ENCODE results near the gene BMERB1. TPM values are rescaled to one million over a fixed set of nuclear protein-coding genes. Genes with fewer than 3 reads are reported as not detected.
"Not testable (repeated sequence)": the region's sequence is repeated elsewhere in the genome, so short reads cannot be mapped to it uniquely, and the experiment has no call there.

BMERB1 gene
- total RNA-seq, 1 donor from 2014 or later: 44.9 TPM

- DNase-seq (ENCODE audit: low spot score): no peak
Observed at GRCh38 chr16:15559176-15559575, 124.8 kb downstream of the BMERB1 start.

DNA sequence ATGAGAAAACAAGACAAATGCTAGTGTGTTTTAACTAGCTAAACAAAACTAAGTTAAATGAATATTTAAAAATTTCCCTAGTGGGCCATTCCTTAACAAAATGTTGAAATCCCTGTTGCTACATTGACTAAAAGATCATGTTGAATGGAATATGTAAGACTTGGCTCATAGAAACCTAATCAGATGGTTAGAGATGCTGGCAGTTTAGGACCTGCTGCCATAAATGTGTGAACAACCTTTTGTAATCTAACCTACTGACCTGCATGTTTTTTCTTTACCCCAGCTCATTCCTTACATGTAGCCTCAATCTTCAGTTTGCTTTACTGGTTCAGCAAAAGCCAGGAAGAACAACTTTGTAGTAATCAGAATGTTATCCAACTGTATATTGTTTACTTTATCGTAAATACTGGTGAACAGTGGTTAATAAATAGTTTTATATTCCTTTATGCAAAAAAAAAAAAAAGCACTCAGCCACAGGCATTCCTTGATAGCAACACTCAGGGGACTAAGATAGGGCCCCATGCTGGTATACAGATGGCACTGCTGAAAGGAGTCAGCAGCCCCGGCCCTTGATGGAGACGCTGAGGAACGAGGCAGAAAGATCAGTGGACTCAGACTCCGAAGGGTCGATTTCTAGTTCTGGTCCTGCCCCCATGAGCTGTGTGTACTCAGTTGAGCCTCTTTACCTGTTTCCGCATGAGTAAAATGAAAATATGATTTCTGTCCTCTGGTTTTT is 130.4 kb downstream of the BMERB1 start:
- DNase-seq (ENCODE audit: low spot score): no peak

DNA sequence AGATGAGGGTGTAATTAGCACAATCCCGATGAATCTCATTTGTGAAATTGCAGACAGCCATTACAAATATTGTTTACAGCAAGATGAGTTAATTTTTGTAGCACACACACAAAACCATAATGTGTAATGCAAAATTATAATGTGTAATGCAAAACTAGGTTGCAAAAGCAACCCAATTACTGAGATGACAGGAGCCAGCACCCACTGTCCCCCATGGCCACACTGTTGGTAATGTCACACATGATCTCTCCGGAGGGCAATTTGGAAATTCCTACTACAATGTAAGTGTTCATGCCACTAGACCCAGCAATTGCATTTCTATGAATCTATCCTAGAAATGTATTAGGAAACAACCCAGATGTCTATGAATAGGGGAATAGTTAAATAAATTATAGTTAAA is 131.7 kb downstream of the BMERB1 start:
- DNase-seq (ENCODE audit: low spot score): no peak

DNA sequence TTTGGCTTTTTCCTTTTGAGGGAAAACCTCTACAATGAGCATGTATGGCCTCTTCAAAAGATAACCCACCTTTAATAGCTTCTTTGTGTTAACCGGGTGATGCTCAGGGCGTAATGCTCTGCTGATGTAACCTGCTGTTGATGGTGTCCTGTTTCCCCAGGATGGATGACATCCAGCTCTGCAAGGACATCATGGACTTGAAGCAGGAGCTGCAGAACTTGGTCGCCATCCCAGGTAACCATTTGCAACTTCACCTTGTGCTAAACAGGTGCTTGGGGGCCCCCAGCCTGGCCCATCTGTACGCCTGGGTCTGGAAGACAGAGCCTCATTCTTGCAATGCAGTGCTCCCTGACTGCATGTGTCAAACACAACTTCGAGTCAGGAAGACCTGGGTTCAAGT is 133.4 kb downstream of the BMERB1 start:
- no peak for DNase-seq (ENCODE audit: low spot score)

GRCh38 chr16:15570666-15571065 is 136.3 kb downstream of the BMERB1 start:
- DNase-seq (ENCODE audit: low spot score): not testable (repeated sequence)

- no peak for DNase-seq (ENCODE audit: low spot score)
Observed at GRCh38 chr16:15571557-15571956, 137.2 kb downstream of the BMERB1 start.

DNA sequence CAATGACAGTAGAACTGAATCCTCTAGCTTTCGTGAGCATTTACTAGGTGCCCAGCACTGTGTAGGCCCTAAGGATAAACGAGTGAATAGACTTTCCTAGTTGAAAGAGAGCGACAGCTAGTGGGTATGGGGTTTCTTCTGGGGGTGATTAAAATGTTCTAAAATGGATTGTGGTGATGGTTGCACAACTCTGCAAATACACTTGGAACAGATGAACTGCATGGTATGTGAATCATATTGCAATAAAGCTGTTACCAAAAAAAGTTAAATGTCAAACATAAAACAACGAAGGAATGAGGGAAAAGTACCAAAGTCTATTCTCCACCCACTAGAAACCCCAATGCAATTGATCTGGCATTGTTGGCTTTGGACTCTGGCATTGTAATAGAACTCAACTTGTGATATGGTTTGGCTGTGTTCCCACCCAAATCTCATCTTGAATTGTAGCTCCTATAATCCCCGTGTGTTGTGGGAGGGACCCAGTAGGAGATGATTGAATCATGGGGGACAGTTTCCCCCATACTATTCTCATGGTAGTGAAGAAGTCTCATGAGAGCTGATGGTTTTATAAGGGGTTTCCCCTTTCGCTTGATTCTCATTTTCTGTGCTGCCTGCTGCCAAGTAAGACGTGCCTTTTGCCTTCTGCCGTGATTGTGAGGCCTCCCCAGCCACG is 138.1 kb downstream of the BMERB1 start:
- DNase-seq (ENCODE audit: low spot score): no peak

- DNase-seq (ENCODE audit: low spot score): no peak
Observed at GRCh38 chr16:15573274-15573895, 139.0 kb downstream of the BMERB1 start.

DNA sequence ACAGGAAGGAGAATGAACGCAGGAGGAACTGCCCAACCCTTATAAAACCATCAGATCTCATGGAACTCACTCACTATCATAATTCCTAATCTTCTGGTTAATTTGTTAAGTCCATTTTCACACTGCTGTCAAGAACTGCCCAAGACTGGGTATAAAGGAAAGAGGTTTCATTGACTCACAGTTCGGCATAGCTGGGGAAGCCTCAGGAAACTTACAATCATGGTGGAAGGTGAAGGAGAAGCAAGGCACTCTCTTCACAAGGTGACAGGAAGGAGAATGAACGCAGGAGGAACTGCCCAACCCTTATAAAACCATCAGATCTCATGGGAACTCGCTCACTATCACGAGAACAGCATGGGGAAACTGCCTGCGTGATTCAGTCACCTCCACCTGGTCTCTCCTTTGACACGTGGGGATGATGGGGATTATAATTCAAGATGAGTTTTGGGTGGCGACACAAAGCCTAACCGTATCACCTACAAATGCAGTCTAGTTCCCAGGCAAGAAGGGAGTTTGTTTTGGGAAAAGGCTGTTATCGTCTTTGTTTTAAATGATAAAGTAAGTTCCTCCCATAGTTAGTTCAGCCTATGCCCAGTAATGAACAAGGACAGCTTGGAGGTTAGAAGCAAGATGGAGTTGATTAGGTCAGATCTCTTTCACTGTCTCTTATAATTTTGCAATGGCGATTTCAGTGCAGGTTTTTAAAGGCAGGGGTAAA is 139.7 kb downstream of the BMERB1 start:
- DNase-seq (ENCODE audit: low spot score): not testable (repeated sequence)

- no peak for DNase-seq (ENCODE audit: low spot score)
Observed at GRCh38 chr16:15574614-15574948, 140.2 kb downstream of the BMERB1 start.

DNA sequence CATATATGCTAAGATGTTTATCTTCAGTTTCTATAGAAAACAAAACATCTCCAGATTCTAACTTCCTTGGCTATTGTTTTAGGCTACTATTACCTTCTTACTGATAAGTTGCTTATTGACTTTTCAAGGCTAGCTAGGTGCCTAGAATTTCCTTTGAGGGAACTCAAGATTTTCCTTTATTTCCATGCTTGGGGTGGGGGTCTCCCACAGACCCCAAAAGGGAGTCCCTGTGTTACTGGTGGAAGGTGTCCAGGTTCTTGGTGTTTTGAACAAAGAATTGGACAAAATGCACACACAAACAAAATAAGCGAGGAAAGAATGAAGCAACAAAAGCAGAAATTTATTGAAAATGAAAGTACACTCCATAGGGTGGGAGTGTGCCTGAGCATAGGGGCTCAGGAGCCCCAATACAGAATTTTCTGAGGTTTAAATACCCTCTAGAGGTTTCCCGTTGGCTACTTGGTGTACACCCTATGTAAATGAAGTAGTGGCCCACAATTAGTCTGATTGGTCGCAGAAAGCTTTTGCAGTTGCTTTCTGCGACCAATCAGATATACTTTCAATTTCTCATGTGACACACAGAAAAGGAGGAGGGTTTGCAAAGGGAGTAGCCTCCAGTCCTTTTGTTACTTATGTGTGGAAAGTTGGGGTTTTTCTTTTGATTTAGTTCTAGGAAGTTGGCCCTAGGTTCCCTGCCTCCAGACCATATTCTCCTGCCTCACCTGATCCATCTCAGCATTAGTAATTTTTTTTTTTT is 141.1 kb downstream of the BMERB1 start:
- DNase-seq (ENCODE audit: low spot score): no peak

GRCh38 chr16:15576960-15577958 is 142.9 kb downstream of the BMERB1 start:
- DNase-seq (ENCODE audit: low spot score): no peak

- no peak for DNase-seq (ENCODE audit: low spot score)
Observed at GRCh38 chr16:15578824-15579223, 144.4 kb downstream of the BMERB1 start.

- no peak for DNase-seq (ENCODE audit: low spot score)
Observed at GRCh38 chr16:15581127-15581815, 146.9 kb downstream of the BMERB1 start.

GRCh38 chr16:15583526-15583925 is 149.1 kb downstream of the BMERB1 start:
- DNase-seq (ENCODE audit: low spot score): no peak

GRCh38 chr16:15585956-15586355 is 151.6 kb downstream of the BMERB1 start:
- DNase-seq (ENCODE audit: low spot score): no peak

GRCh38 chr16:15586716-15587115 is 152.3 kb downstream of the BMERB1 start:
- DNase-seq (ENCODE audit: low spot score): no peak

DNA sequence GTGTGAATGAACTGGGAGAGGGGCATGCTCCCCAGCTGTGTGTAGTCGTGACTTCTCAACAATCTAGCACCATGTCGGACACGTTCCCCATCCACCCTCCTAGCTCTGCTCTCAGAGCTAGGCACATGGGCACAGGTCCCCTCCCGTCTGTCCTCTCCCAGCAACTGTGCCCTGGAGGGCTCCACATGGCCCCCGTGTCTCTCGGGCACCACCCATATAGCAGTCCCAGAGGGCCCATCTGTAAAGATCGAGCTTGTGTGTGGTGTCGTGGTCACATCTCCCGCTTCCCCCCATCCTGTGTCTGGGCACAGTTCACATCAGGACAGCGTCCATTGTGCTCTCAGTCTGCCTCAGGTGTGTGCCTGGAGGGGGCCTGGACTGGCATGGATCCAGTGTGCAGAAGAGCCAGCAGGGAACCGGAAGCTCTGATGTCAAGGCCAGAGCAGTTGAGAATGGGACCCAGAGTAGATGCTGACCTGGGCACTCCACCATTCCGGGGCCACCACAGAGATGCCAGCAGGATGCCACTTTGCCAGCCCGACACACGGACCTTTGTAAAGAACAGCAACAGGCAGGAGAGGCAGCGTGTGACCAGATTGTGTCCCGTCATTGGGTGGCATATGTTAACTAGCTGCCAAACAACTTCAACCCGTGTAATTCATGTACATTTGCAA is 152.9 kb downstream of the BMERB1 start:
- no peak for DNase-seq (ENCODE audit: low spot score)

DNA sequence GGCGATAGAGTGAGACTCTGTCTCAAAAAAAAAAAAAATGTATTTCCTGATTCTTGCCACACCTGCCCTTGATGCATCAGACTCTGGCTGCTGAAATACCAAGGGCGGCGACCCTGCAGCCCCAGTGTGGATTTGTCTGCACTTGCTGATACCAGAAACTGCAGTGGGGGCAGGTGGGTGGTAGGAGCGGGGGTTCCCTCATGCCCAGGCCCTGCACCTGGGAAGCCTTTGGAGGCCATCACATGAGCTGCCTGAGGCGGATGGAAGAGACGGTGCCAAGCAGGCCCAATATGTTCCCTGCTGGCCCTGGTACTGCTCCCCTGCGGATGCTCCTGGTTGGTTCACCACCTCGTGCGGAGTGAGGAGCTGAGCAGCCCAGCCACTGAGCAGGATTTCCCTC is 157.9 kb downstream of the BMERB1 start:
- peak; percentile 69 for DNase-seq (ENCODE audit: low spot score)
